Uterus (tissue), 4 donors: ENCODE measurements around the gene PSKH1. TPM values are rescaled to one million over a fixed set of nuclear protein-coding genes. Genes with fewer than 3 reads are reported as not detected.

ENCODE experiments used
- DNase-seq, 2 donors: peaks; one replicate each; pipeline ENCODE4 v3.0.0-alpha.2; 2019 to 2020
- H3K27ac ChIP-seq, 2 donors: fragments of 200-600 bp; sonication (generic); 1 replicate in 1 of 2; 2 replicates in 1 of 2; pipeline ENCODE4 v1.5.1; 2016 to 2018
- H3K27me3 ChIP-seq, 2 donors: fragments of 200-600 bp; sonication (generic); one replicate each; pipeline ENCODE4 v1.5.1; 2018 to 2019; ENCODE audit warnings: control low read depth in 1 of 2
- H3K36me3 ChIP-seq, 2 donors: fragments of 200-600 bp; sonication (generic); one replicate each; pipeline ENCODE4 v1.5.1; 2019; ENCODE audit warnings: control low read depth in 1 of 2
- H3K4me1 ChIP-seq, 2 donors: fragments of 200-600 bp; sonication (generic); one replicate each; pipeline ENCODE4 v1.5.1; 2018 to 2019; ENCODE audit warnings: control low read depth in 1 of 2
- H3K4me3 ChIP-seq, 2 donors: fragments of 200-600 bp; sonication (generic); 1 replicate in 1 of 2; 2 replicates in 1 of 2; pipeline ENCODE4 v1.5.1; 2018 to 2019; ENCODE audit warnings: mild to moderate bottlenecking in 1 of 2
- H3K9me3 ChIP-seq, 2 donors: fragments of 200-600 bp; sonication (generic); one replicate each; pipeline ENCODE4 v1.5.1; 2019; ENCODE audit warnings: control low read depth in 1 of 2
- CTCF ChIP-seq, 4 experiments: fragments of 200-600 bp in 2 of 4; fragments of 450-650 bp in 2 of 4; sonication (generic) in 2 of 4; IDR thresholded peaks; one replicate each; pipeline ENCODE4 v1.5.1; 2016 to 2019; ENCODE audit warnings: antibody characterized with exemption in 4 of 4, mild to moderate bottlenecking in 2 of 4, moderate library complexity in 1 of 4
- POLR2A ChIP-seq, 2 donors: fragments of 450-650 bp; IDR thresholded peaks; one replicate each; pipeline ENCODE4 v1.6.1; 2016; ENCODE audit warnings: antibody characterized with exemption in 2 of 2, mild to moderate bottlenecking in 1 of 2, moderate library complexity in 1 of 2
- intact Hi-C: fragments of 100-400 bp; cut with DNase I; formaldehyde crosslinking; loops from one replicate; pipeline ENCODE4 v1.15.1; 2023; ENCODE audit warnings: low total_unique reads
- total RNA-seq, 4 donors: library from RNA; depleted of rRNA in 3 of 4; stranded (reverse); fragments of >200 nt in 3 of 4; gene quantifications; one replicate each; pipeline versions ENCODE4 v1.1.0 to v1.2.4, GENCODE V29; 2014 to 2023
- donor health status: DM: yes; HTN: yes; CAD: no.

The PSKH1 gene
- total RNA-seq, 4 donors from 2014 or later = 3.1 to 34.3 (median 24.5) TPM

GRCh38 chr16:67930191-67930590 is 37.1 kb downstream of the PSKH1 start:
- no peak for DNase-seq
- Histone ChIP-seq H3K4me3 (no peak overlapping the region), H3K36me3 (no peaks in the 10 kb centered on the region), H3K9me3 (no peaks in the 10 kb centered on the region), H3K27me3 (no peaks in the 10 kb centered on the region), H3K4me1 (peaks cover 0 to 6% of the 10 kb centered on the region in 2 donors), H3K27ac (no peak overlapping the region)
- TF ChIP-seq POLR2A (IDR thresholded peaks at IDR 0.05) (no peak), CTCF (IDR thresholded peaks at IDR 0.05) (no peak)
- intact Hi-C loops = no loop called here

GRCh38 chr16:67930678-67931211 is 37.7 kb downstream of the PSKH1 start:
- Histone ChIP-seq H3K27me3 (no peaks in the 10 kb centered on the region), H3K4me3 (no peak overlapping the region), H3K36me3 (no peaks in the 10 kb centered on the region), H3K4me1 (peaks cover 0 to 6% of the 10 kb centered on the region in 2 donors), H3K27ac (no peak overlapping the region), H3K9me3 (no peaks in the 10 kb centered on the region)
- TF ChIP-seq POLR2A (IDR thresholded peaks at IDR 0.05) (no peak), CTCF (IDR thresholded peaks at IDR 0.05) (no peak)
- intact Hi-C loops = no loop called here
- DNase-seq = no peak

- H3K36me3 ChIP-seq = no peaks in the 10 kb centered on the region
- no peak within 1 kb of the TSS for H3K4me3 ChIP-seq
- no peaks in the 10 kb centered on the region for H3K27me3 ChIP-seq
- no peak within 1 kb of the TSS for H3K27ac ChIP-seq
- H3K9me3 ChIP-seq = no peaks in the 10 kb centered on the region
- H3K4me1 ChIP-seq = peaks cover 0 to 3% of the 10 kb centered on the region in 2 donors
- DNase-seq = no peak
- intact Hi-C loops = no loop called here
- TF ChIP-seq POLR2A (IDR thresholded peaks at IDR 0.05) (no peak), CTCF (IDR thresholded peaks at IDR 0.05) (no peak)
These were observed 38.8 kb downstream of the PSKH1 start, which contains the start of gene CTRL for GRCh38 chr16:67931712-67932461. TSS of gene CTRL (minus strand) at chr16:67931862. CDS start at chr16:67931852, 10 bp downstream.

GRCh38 chr16:67932462-67932840 is 39.4 kb downstream of the PSKH1 start:
- intact Hi-C loops = no loop called here
- no peak overlapping the region for H3K27ac ChIP-seq
- peaks cover 0 to 3% of the 10 kb centered on the region in 2 donors for H3K4me1 ChIP-seq
- H3K36me3 ChIP-seq = no peaks in the 10 kb centered on the region
- no peak for TF ChIP-seq POLR2A (IDR thresholded peaks at IDR 0.05)
- no peak for TF ChIP-seq CTCF (IDR thresholded peaks at IDR 0.05)
- no peaks in the 10 kb centered on the region for H3K9me3 ChIP-seq
- no peaks in the 10 kb centered on the region for H3K27me3 ChIP-seq
- no peak for DNase-seq
- no peak overlapping the region for H3K4me3 ChIP-seq

- intact Hi-C loops = no loop called here
- TF ChIP-seq CTCF (IDR thresholded peaks at IDR 0.05) (no peak), POLR2A (IDR thresholded peaks at IDR 0.05) (no peak)
- no peaks in the 10 kb centered on the region for H3K27me3 ChIP-seq
- no peak for DNase-seq
- H3K4me1 ChIP-seq = peaks cover 0 to 3% of the 10 kb centered on the region in 2 donors
- no peaks in the 10 kb centered on the region for H3K9me3 ChIP-seq
- H3K36me3 ChIP-seq = no peaks in the 10 kb centered on the region
- no peak overlapping the region for H3K27ac ChIP-seq
- no peak overlapping the region for H3K4me3 ChIP-seq
These were observed 40.8 kb downstream of the PSKH1 start for GRCh38 chr16:67933805-67934204.
